HS-27A (cell line): ENCODE data around the gene PRCC.
"Not testable (repeated sequence)": the region's sequence is repeated elsewhere in the genome, so short reads cannot be mapped to it uniquely, and the experiment has no call there.

Experiments used
- DNase-seq: peaks from one replicate; pipeline ENCODE4 v3.0.0-alpha.2; 2012; ENCODE audit warnings: low read depth, missing footprints

The PRCC gene

DNA sequence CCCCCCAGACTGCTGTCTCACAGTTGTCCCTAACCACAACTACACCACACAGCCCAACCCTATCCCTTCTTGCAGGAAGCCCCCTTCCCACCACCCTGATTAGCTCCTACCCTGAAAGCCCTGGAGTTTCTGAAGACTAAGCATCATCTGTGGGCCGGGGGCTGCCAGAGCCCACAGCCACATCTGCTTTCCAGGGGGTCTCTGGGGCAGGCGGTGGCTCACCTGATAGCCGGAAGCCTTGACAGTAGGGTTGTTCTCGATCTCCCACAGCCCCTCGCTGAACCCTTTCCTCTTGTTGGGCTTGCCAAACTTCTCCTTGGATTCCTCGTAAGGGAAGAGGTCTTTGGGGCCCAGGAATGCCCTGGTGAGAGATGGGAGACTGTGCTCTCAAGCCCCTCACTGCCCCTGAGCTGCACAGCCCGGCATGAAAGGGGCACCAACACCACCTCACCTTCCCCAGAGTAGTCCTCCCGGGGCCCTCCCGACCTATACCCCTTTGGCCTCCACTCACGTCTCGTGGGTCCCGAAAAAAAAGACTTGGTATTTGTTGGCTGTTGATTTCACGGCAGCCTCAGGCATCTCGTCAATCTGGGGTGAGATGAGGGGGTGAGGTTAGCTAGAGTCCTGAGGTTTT is 22.4 kb upstream of the PRCC start:
- no peak for DNase-seq

DNA sequence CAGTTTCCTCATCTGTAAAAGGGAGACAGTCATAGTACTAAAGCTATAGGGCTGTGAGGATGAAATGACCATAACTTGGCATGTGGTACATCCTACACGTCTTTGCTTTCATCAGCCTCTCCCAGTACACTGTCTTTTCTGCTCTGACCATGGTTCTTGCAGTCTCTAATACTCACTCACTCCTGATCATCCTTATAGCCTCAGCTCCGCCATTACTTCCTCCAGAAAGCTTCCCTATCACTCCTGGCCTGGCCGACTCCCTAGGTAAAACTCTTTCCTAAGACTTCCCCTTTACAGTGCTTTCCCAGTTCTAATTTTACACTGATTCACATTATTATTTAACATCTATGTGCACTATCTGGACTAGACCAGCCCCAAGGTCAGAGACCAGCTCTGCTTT is 21.5 kb upstream of the PRCC start:
- no peak for DNase-seq

DNA sequence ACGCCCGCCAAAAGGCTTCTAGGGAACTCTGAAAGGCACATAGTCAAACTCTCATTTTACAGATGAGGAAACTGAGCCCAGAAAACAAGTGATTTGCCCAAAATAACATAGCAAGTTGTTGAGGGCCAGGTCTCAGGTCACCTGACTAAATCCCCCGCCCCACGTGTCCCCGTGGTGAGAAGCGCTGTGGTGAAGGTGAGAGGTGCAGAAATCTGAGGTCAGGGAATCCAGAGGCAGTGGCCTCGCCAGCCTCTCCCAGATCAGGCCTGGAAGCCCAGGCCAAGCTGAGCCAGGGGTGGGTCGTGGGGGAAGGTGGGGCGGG is 21.0 kb upstream of the PRCC start:
- DNase-seq, result no peak

DNA sequence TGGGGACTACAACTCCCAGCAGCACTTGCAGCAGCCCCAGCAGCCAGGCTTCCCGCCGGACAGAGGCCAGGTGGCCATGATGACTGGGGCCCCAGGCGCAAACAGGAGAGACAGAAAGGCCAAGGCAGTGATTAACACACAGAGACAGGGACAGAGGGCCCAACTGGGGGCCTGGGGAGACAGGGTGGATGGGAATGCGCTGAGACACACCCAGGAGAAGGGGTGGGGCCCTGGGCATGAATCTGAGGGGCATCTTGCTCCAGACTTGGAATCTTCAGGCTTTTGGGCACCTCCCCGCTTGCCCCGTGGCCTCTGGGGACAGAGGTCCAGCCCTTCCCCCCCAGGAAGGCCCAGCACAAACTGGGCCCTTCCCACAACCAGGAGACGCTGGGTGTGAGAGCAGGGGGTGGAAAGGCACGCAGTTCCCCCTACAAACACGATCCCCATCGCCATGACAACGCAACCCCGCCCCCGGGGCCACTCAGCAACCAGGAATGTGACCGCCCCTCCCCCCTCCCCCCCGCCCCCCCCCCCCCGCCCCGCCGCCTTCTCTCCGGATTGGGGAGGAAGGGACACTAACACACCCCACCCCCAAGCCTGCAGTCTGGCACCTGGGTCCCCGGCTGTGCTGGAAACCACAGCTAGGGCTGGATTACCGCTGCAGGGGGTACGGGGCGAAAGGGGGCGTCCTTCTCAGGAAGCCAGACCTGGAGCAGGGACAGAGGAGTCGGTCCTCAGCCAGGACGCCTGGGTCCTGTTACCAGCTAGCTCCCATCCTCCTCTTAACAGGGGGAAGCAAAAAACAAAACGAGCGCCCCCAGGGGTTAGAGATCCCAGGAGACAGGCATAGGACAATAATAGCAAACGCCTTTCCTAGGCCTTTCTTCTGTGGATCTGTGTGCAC is 20.4 kb upstream of the PRCC start:
- DNase-seq, result peak; percentile 79

DNA sequence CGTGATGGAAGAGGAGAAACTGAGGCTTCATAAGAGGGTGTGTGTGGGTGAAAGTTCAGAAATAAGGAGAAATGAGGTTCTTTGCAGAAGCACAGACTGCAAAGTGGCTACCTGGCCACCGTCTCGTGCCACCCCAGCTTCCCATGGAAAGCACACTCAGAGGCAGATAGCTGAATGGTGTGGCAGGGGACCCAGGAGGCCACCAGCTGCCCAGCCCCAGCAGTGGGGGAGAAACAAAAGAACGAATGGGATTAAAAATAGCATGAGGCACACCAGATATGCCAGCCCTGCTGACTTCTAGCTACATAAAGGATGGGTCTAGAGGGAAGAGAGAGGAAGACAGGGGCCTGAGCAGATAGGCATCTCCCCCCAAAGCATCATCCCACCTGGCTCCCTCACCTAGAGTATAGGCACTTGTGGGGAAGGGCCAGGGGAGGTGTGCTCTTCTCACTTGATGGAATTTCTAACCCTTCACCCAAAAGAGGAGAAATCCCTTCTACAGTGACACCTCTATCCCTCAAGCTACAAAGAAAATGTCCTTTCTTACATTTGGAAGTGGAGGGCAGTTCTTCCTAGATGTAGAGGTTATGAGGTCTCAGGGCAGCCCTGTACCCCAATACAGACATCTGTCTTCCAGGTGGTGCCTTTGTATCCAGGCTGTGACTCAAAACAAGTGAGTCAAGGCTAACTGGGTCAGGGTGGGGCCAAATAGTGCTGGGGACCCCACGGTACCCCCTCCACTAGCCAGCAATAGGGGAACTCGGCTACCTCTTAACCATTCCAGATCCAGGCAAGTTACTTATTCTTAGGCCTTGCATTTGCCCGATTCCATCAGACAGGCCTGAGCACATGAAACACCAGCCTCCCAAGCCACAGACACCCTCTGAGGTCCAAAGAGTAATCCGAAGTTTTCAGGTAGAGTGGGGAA is 19.3 kb upstream of the PRCC start:
- no peak for DNase-seq

DNA sequence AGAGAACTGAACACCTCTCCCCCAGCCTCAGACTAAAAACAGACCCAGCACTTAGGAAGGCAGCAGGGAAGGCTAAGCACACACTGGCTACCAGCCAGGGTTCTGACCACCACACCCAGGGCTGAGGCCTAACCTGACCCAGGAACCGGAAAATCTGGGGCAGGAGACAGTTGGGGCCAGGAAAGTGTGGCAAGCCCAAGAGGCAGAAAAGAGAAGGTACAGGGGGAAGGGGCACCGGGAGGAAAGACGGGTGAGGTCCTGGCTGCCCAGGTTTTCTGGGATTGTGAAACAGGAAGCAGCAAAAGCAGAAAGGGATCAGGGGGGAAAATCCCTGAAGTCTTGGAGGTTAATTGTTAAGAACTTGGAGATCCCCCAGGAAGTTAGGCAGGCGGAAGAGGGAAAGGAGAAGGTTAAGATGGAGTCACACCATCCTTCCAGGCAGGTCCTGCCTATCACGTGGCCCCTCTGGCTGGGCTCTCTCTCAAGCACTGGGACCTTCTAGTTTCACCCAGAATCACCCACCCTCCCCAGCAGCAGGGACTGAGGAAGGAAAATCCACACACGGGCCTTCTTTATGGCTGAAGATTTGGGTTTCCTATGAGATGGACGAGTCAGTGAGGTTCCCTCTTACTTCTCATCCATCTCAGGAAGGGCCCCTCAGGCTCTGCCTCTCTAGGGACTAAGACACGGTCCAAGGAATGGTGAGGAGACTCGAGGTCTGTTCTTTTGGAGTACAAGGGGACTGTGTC is 18.5 kb upstream of the PRCC start:
- DNase-seq, result no peak

DNA sequence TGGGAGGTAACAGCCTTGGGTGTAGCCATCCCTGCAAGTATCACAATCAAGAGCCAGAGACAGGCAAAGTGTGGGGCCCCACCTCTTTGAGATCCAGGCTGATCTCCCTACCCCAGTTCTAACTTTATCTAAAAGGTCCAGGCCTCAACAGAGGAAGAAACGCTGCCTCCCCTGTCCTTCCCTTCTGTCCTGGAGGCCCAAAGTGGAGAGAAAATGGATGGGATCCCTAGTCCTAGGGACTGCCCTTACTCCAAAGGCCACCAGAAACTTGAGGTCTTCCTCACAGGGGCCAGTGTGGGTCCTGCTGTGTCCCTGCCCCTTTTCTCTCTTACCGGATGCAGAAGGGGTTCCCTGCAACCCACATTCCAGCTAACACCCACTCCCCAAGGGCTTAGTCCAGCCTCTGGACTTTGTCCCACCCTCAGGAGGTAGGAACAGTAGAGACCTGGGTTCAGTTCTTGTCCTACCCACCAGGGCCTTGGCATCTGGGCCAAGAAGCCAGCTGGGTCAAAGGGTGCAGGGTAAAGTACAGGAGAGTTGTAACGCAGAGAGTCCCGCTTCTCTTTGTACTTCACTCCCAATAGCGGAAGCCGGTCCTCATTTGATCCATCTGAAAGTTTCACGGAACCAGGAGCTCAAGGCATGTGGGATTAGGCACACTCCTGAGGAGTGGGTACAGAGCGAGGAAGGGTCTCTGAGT is 17.8 kb upstream of the PRCC start:
- DNase-seq, result no peak

DNA sequence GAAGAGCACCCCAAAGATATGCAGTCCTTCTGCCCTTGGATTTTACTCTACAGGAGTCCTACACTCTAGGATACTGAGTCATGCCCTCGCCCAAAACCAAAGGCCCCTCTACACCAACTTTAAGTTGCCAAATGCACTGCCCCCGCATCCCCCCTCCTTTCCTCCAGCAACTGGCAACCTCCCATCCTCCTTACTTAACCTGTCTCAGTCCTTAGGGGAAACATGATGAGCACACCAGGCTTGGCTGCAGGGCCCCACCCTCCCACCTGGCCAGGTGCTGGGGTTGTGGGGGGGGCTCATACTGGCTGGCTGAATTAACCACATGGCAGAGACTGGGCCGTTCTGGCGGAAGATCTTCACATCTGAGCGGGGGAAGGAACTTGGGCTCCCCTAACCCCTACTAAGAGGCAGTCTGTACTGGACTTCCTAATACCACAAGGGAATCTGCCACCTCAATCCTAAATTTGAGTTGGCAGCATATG is 17.1 kb upstream of the PRCC start:
- no peak for DNase-seq

DNA sequence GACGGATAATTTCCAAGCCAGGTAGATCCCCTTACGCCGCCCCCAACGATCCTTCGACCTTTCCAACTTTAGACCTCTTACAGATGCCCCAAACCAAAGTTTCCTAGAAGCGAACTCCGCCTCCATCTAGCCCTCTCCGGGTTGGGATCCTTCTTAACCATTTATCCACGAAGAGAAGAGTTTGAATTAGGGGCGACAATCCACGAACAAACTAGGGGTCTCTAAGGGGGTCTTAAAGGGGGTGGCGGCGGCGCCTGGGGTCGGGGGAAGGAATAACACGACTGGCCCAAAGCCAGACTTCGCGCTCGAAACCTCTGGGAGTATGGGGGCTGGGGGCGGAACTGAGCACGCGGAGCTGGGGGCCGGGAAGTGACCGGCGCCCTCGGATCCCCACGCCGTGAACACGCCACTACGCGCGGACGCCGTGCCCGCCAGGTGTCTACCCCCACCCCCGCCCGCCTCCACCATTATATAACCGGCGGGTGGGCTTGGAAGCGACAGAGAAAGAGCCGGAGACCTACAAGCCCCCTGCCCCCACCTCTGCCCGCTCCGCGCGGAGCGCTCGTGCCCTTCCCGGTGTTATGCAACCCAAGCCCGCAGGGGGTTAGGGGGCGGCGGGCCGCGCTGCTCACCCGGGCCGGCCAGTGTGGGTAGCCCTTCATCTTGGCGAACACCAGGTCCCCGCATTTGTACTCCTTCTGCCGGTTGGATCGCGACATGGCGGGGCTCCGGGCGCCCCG is 16.5 kb upstream of the PRCC start:
- DNase-seq, result no peak

DNA sequence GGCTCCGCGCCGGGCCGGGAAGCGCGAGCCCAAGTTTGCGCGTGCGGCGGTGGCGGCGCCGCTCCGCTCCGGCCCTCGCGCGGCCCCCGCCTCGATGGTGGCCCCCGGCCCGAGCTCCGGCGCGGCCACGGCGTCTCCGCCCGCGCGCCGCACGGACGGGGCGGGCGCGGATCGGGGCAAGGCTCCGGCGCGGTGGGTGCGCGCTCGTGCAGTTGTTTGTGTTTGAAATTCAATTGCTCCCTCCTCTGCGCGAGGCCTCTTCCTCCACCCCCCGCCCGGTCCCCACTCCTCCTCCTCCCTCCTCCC is 15.9 kb upstream of the PRCC start, which contains the start of gene HDGF:
HDGF (minus strand) TSS at position 225 of the 306 bp plus-strand sequence. CDS start 246 bp downstream, outside the sequence.
- DNase-seq, result no peak

DNA sequence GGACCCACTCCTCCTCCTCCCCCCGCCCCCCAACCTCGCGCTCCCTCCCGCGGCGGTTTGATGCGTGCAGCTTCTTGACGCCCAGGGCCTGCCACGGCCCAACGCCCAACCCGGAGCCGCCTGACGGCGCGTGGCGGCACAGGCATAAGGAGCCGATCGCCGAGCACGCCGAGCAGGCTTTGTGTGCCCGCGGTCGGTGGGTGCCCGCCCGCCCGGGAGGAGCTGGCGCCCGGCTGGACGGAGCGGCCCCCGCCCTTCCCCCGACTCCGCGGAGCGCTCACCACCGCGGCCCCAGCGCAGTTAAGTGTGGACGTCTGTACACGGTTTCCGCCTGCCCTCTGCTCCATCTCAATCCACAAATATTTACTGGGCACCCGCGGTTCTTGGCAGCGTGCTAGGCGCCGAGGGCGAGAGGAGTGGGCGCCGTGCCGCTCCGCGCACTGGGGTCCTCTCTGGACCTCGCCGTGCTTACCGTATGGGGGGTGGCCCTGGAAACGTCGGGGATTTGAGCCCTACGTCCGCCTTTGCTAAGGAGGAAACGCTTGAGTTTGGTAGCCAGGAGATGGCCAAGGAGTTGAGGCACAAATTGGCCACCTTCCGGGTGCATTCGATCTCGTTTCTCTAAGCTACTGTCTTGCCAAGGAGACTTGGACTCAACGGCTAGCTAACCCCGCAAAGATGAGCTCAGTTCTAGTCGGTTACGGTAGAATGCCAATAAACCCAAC is 15.4 kb upstream of the PRCC start:
- peak; percentile 83 for DNase-seq

DNA sequence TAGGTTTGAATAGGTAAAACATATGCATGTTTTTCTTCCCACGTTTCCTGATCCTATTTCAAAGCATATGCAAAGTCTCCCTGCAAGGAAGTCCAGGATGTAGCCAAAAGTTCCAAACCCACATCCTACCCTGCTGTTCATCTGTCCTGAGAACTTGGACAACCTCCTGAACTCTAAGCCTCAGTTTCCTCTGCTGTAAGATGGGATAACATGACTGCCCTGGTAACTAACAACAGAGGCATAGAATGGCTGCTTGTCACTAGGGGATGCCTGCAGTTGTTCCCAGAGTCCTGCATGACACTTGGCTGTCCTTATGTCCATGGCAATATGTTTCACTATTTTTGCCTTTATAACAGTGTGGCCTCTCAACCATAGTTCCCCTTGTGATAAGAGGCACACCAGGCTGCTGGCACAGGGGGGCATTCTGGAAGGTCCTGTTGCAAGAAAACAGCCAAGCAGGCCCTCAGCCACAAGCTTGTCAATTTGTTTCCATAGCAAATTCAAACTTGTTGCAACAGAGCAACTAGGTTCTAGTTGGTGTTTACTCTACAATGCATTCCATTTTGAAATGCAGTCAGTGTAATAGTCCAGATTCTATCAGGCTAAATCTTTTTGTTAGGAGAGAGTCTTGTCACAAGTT is 14.4 kb upstream of the PRCC start:
- DNase-seq, result no peak

DNA sequence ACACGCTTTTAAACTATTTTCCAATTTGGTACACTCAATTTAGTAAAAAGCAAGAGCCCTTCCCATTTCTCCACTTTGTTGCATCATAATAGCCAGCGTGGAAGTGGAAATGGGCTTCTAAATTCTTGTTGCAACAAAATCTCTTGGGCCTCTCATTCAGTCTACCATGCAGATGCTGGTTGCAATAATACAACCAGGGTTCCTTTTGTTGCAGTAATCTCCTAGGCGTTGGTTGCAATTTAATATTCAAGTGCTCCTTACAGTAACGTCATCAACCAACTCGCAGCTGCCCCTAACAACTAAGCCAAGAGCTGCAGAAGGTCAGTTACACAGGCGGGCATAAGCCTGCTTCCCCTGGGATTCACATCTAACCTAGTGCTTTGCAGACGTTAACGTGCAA is 13.1 kb upstream of the PRCC start:
- DNase-seq, result no peak

DNA sequence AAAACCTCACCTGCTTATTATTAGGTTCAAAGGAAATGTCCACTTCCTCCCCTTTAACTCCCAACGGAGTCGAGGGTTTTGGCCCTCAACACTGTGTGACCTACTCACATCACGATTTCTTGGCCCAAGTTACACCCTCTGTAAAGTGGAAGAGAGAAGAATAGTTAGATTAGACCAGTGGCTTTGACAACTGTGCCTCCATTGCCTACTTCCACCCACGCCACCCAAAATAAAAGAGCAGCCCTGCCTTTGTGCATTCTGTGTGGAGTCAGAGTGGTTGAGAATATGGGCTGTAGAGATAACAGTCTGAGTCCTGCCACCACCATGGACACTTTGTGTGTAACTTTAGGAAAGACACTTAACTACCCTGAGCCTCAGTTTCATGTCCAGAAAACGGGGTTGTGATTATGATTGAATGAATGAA is 11.8 kb upstream of the PRCC start:
- no peak for DNase-seq

DNA sequence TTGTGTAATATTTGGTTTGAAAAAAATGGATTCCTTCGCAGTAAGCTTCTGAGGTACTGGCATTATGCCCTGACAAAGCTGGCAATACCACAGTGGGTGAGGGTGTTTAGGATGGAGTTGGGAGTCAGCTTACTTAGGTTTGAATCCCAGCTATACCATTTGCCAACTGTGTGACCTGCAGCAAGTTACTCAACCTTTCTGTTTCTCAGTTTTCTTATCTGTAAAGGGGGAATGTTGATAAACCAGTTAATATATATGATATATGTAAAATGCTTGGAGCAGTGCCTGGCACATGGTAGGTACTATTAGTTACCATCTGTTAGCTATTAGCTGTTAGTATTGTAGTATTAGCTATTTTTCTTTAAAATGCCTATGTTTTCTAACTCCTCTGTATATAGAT is 11.0 kb upstream of the PRCC start:
- no peak for DNase-seq

DNA sequence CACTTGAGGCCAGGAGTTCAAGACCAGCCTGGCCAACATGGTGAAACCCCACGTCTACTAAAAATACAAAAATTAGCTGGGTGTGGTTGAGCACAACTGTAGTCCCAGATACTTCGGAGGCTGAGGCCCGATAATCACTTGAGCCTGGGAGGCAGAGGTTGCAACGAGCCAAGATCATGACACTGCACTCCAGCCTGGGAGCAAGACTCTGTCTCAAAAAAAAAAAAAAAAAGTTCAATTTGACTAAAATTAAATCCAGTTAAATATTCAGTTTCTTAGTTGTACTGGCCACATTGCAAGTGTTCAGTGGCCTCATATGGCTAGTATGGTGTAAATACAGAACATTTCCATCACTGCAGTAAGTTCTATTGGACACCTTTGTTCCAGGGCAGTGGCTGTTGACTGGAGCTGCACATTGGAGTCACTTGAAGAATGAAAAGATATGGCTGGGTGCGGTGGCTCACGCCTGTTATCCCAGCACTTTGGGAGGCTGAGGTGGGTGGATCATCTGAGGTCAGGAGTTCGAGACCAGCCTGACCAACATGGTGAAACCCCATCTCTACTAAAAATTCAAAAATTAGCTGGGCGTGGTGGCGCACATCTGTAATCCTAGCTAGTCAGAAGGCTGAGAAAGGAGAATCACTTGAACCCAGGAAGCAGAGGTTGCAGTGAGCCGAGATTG is 9.6 kb upstream of the PRCC start:
- DNase-seq, result not testable (repeated sequence)

DNA sequence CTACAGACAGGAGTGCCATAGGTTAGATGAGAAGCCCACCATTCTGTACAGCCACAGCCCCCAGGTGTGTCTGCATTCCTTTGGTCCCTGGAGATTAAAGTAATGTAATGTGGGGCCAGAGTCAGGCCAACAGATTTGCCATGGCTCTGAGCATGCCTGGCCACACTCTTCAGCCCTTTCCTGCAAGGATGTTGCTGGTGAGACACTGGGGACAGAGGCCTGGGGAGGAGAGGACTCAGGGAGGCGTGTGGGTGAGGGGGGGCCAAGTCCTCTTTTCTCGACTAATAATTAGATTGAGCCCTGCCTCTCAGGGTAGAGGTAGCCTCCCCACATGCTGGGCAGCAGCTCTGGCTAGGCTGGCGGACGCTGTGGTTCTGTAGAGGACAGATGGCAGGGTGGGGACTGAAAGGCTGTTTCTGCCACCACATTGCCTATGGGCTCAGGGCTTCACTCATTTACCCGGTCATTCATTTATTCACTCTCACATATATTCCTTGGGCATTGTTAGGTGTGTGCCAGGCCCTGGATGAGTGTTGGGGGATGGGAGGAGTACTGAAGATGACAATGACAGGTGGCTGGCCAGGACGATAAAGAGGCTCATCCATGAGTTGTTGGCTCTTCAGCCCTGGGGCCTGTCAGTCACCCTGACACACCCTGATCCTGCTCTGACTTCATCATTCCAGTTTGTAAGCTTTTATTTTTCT is 7.1 kb upstream of the PRCC start:
- DNase-seq, result no peak

DNA sequence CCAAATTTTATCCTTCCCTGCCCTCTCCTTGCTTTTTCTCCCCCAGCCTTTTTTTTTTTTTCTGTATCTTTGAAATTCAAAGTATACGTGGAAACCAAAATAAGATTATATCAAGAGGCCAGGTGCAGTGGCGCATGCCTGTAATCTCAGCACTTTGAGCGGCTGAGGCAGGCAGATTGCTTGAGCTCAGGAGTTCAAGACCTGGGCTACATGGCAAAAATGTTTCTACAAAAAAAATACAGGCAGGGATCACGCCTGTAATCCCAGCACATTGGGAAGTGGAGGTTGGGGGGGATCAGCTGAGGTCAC is 6.6 kb upstream of the PRCC start:
- DNase-seq, result no peak
